Epidermal melanocyte (primary cell): Measurements from ENCODE around the gene NHLRC4.

Experiments used
- DNase-seq: peaks from one replicate; pipeline ENCODE4 v3.0.0; 2011; ENCODE audit warnings: low spot score; ENCODE audit not compliant: insufficient read length

Gene NHLRC4

DNA sequence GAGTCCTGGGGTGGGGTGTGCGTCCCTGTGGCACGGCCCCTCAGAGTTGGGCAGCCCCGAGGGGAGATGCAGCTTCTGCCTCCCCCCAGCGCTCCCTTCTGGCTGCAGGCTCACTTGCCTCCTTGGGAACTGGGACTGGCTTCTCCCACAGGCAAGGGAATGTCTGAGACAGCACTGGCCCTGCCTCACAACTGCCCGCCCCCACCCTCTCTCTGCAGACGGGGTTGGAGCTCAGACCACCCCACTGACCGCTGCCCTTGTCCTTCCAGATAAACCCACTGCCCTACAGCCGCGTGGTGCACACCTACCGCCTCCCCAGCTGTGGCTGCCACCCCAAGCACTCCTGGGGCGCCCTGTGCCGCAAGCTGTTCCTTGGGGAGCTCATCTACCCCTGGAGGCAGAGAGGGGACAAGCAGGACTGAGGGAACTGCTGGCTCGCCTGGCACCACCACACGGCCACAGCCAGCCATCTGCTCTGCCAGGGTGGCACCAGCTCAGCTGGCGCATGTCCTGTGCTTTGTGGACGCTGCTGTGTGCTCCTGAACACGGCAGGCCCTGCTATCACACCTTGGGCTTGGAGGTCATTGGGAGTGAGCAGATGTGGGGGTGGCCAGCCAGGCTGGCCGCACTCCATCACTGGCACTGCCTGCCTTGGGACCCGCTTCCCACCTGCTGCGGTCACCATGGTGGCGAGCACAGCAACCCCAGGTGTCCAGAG, 16.0 kb downstream of the NHLRC4 start:
- DNase-seq = no peak

DNA sequence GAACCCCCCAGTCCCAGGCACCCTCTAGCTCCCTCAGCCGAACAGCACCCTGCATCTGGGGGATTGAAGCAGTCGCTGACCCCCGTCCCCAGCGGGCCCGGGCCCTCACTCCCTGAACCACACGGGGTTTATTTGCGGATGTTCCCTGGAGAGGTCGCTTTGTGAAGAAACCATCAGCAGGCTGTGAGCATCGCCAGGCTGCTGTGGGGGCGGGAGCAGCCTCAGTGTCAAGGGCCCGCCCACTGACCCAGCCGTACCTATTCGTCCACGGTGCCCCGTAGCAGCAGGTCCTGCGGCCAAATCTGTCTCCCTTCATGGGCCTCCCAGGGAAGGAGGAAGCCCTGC, 16.6 kb downstream of the NHLRC4 start:
- DNase-seq = no peak

- no peak for DNase-seq
Measured at GRCh38 chr16:583815-584591, 17.2 kb downstream of the NHLRC4 start.

DNA sequence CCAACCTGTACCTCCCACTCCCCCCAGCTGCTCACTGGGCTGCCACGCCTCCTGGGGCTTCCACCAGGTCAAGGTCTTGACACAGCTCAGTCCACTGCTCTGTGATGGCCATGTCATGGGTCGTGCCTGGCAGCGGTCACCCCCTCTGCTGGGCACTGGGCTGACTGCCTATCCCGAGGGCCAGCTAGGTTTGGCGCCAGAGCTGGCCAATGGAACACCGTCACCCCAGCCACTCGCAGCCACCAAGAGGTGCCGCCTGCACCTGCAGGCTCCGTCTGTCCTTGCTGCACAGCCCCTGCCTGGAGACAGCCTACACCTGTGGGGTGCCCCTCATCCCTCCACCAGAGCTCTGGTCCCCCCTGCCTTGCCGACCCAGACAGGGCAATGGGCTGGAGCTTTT, 18.5 kb downstream of the NHLRC4 start:
- DNase-seq = no peak

DNA sequence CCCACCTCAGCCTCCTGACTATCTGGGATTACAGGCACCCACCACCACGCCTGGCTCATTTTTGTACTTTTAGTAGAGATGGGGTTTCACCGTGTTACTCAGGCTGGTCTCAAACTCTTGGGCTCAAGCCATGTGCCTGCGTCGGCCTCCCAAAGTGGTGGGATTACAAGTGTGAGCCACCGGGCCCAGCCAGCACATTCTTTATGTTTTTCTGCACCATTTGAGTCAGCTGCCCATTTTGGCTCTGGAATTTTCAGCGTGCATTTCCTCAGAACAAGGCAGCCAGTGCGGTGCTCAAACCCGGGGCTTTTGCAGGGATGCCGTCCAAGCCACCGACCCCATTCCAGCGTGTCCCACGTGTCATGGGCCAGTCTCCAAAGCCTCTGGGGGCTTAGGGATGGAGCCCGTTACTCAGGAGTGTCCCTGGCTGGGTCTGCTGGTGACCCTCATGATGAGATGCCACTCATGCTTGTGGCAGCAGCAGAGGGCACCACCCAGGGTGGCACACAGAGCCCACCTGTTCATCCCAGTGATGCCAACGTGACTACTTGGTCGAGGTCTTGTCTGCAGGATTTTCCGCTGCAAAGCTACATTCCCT, 19.3 kb downstream of the NHLRC4 start:
- no peak for DNase-seq

- no peak for DNase-seq
Measured at GRCh38 chr16:586645-587590, 20.1 kb downstream of the NHLRC4 start.

GRCh38 chr16:588639-588888, 21.8 kb downstream of the NHLRC4 start:
- DNase-seq = no peak

GRCh38 chr16:588889-589657, 22.3 kb downstream of the NHLRC4 start:
- peak; percentile 94 for DNase-seq

- DNase-seq = peak; percentile 93
Measured at GRCh38 chr16:589658-590187, 22.9 kb downstream of the NHLRC4 start, which contains the start of gene RAB40C. Gene RAB40C, plus strand, starts transcription at chr16:590066. Its CDS starts 226 bp downstream, at chr16:590292.

DNA sequence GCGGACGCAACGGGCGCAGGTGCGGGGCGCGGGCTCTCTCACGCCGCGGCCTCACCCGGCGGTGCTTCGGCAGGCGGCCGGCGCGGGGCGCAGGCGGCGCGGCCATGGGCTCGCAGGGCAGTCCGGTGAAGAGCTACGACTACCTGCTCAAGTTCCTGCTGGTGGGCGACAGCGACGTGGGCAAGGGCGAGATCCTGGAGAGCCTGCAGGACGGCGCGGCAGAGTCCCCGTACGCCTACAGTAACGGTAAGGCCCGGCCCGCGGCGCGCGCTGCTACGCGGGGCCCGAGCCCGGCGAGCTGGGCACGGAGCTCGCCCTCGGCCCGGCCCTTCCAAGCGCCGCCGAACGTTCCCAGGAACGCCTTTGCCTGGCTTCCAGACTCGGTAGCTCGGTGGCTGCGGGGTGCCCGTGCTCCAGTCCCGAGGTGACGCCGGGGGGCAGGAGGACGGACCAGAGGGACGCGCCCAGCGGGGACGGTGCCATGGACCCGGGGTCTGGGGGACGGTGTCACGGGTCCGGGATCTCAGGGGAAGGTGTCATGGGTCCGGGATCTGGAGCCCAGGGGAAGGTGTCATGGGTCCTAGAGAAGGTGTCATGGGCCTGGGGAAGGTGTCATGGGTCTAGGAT, 23.5 kb downstream of the NHLRC4 start:
- no peak for DNase-seq

- no peak for DNase-seq
Measured at GRCh38 chr16:590815-591200, 24.0 kb downstream of the NHLRC4 start.

- DNase-seq = no peak
Measured at GRCh38 chr16:591231-591630, 24.4 kb downstream of the NHLRC4 start.

DNA sequence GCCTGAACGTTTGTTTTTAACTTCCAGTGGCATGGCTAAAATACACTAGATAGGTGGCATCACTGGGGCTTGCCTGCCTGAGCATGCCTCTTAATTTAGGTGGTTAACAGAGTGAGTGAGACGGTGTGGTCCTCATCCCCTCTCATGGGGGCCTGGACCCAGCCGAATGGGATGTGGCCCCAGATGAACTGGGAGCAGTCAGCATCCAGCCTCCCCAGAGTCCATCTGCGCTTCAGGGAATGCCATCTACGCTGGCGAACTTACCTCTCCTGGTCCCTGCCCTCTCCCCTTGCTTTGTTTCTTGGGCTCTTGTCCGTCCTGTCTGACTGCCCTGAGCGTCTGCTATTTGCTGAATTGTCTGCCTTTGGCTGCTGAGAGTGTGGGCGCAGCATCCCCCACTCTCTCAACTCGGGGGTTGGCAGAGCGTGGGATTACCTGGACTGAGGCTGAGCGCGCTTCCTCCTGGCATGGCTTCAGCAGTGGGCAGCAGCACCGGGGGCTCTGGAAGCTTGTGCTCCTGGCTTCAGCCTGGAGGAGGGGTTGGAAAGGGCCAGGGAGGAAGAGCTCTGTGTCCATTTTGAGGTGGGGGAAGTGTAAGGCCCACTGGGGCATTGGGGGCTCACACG, 25.2 kb downstream of the NHLRC4 start:
- no peak for DNase-seq

- no peak for DNase-seq
Measured at GRCh38 chr16:592518-593306, 25.9 kb downstream of the NHLRC4 start.

GRCh38 chr16:593406-593805, 26.6 kb downstream of the NHLRC4 start:
- no peak for DNase-seq

GRCh38 chr16:593807-594206, 27.0 kb downstream of the NHLRC4 start:
- DNase-seq = no peak

DNA sequence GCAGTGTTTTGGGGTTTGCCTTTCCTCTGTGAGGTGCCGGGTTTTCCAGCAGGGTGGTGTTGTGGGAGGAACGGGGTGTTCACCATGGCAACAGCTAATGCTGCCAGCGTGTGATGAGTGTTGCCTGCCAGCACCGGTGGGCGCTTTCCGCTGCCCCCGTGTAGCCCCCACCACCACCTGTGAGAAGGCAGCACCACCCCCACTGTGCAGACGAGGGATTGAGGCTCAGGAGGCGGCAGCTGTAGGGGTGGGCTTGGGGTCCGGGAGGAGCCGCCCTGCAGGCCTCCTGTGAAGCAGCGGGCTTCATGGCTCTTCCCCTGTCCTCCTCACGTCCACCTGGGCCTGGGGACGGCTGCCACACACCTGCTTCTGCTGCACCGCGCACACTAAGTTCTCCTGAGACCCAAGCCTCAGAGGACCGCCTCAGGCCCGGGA, 28.3 kb downstream of the NHLRC4 start:
- no peak for DNase-seq

DNA sequence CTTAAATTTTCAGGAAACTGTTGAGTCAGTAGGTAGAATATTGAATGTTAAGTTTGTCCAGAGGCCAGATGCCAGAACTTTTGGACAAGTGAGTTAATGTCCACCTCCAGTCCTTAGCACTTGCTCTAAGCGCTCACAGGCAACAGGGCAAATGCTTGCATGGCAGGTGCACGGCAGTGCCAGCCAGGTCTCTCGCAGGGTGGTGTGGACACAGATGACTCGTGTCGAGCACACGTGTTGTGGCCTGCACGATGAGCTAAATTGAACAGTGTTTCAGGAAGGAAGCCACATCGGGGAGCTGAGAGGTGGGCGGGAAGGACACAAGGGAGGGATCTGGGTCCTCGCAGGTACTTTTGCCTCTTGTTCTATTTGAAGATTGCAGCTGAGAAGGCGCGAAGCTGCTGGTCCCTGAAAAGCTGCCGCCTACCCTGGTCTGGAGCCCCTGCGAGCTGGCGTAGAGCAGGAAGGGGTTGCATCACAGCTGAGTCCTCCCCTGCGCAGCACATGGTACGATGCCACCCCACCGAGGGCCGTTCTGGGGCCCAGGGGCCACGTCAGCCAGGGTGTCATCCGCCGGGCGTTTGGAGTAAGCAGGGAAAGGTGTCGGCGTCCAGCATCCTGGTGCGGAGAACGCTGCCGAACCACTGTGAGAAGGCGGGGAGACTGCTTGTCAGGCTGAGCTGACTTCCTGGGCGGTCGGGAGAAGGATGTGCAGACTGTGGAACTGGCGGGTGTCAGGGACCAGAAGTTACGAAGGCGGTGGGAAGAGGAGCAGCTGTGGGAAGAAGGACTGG, 29.3 kb downstream of the NHLRC4 start:
- no peak for DNase-seq
